Omental fat pad (tissue), 4 donors: ENCODE measurements around the gene APOO. TPM values are rescaled to one million over a fixed set of nuclear protein-coding genes. Genes with fewer than 3 reads are reported as not detected.

ENCODE experiments used
- ATAC-seq: fragments of 150-250 bp; one replicate; pipeline ENCODE4 v1.9.1; 2016; ENCODE audit warnings: mild to moderate bottlenecking, moderate library complexity; ENCODE audit not compliant: low FRiP score
- DNase-seq: peaks from one replicate; pipeline ENCODE4 v3.0.0-alpha.2; 2019; ENCODE audit warnings: low spot score
- total RNA-seq, 4 donors: library from RNA; depleted of rRNA; stranded (reverse); fragments of >200 nt; gene quantifications; one replicate each; pipeline ENCODE4 v1.1.0, GENCODE V29; 2016
- TF ChIP-seq, protein P1 (sequence below), 3 donors: fragments of 450-650 bp; IDR thresholded peaks; one replicate each; pipeline ENCODE4 v1.5.1; 2016 to 2017; ENCODE audit warnings: antibody characterized with exemption in 3 of 3, mild to moderate bottlenecking in 3 of 3, moderate library complexity in 2 of 3

Gene APOO
- total RNA-seq, 4 donors from 2014 or later = 4.4 to 10.0 (median 4.9) TPM

DNA sequence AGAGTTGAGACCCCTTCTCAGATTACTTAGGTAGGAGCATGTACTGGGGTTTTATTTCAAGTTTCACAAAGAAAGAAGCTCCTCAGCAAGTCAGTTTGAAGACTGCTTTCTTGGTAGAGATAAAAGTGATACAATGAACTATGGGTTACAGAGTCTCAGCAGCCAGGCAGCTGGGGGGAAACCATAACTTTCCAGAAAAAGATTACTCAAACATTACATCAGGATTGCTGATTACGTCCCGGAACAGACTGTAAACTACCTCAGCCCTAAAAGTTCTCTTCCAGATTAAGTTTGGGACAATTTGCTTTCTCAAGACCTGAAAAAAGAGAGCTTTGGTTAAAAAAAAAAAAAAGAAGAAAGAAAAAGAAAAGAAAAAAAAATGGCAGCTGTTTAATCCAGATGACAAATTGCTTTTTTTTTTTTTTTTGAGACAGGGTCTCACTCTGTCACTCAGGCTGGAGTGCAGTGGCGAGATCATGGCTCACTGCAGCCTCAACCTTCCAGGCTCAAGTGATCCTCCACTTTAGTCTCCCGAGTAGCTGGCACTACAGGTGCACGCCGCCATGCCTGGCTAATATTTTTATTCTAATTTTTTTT lies 108.2 kb downstream of the APOO start:
- ATAC-seq (no peak), DNase-seq (no peak)
- TF ChIP-seq, protein P1, sequence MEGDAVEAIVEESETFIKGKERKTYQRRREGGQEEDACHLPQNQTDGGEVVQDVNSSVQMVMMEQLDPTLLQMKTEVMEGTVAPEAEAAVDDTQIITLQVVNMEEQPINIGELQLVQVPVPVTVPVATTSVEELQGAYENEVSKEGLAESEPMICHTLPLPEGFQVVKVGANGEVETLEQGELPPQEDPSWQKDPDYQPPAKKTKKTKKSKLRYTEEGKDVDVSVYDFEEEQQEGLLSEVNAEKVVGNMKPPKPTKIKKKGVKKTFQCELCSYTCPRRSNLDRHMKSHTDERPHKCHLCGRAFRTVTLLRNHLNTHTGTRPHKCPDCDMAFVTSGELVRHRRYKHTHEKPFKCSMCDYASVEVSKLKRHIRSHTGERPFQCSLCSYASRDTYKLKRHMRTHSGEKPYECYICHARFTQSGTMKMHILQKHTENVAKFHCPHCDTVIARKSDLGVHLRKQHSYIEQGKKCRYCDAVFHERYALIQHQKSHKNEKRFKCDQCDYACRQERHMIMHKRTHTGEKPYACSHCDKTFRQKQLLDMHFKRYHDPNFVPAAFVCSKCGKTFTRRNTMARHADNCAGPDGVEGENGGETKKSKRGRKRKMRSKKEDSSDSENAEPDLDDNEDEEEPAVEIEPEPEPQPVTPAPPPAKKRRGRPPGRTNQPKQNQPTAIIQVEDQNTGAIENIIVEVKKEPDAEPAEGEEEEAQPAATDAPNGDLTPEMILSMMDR (IDR thresholded peaks at IDR 0.05) = no peak

DNA sequence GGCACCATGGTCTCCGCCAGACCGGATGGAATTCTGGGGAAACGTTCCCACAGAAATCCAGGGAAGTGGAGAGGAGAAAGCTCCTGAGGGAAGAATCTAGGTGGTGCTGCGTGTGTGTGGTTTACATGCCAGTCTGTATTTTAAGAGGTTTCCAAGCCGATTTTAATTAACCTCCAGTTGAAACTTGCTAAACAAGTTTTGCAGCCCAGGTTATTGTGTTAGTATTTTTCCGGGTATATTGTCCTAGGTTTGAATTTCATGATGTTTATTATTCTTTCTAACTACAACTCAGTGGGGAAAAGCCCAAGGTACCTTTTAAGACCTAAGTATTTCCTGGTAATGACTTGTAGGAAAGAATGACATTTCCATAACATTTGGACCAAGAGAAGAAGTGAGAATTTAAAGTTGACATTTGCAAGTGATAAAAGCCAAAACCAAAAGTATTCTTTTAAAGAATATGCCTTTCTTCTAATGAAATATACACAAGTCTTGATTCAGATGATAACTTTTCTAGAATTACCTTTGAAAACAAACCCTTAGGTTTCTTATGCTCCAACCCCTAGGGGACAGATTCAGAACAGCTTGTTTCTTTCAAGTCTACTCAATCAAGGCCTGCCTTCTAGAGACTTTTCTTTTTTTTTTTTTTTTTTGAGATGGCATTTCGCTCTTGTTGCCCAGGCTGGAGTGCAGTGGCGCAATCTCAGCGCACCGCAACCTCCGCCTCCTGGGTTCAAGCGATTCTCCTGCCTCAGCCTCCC lies 110.2 kb downstream of the APOO start:
- ATAC-seq (no peak), DNase-seq (no peak)
- TF ChIP-seq, protein P1 (IDR thresholded peaks at IDR 0.05) = no peak

DNA sequence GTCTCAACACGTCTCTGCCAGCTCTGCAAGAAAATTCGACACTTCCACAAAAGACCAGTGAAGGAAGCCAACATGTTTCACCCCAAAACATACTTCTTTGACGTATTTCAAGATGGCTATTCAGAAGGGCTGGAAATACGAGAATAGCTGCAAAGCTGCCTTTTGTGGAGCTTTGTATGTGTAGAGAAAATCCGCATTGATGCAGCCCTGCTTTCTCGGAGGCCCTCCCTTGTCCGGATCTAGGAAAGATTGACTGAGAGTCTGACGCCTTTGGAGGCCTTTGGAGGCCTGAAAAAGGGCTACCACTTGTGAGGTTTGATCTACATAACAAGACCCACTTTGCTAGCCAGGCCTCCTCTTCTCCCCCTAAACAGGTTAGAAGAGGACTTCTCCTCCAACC lies 112.5 kb downstream of the APOO start:
- TF ChIP-seq, protein P1 (IDR thresholded peaks at IDR 0.05) = no peak
- DNase-seq (no peak), ATAC-seq (no peak)

DNA sequence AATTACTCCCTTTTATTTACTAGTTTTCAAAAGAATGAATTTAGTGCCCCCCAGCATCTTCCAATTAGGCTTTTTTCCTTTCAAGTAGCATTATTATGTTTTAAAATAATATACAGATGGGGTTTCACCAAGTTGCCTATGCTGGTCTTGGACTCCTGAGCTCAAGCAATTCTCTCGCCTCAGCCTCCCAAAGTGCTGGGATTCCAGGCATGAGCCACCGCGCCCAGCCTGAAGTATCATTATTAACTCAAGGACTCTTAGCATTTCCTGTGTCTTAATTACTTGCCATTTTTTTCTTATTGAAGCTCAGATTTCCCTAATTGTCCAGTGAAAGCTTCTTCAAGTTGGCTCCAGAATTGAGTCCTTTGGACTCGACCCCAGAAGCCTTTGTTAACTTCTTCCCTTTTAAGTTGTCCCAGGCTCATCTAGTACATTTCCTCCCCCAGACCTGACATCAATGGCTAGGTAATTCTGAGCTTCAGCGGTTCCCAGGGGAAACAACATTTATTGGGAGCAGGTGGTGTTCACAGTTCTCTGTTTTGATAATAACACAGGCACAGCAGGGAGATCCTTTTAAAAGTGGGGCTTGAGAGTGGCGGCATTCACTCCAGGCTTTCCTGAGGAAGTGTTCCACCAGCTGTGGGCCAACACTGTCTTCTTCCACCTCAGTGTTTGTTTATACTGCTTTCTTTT lies 114.7 kb downstream of the APOO start:
- ATAC-seq = no peak
- TF ChIP-seq, protein P1 (IDR thresholded peaks at IDR 0.05) = no peak
- no peak for DNase-seq

DNA sequence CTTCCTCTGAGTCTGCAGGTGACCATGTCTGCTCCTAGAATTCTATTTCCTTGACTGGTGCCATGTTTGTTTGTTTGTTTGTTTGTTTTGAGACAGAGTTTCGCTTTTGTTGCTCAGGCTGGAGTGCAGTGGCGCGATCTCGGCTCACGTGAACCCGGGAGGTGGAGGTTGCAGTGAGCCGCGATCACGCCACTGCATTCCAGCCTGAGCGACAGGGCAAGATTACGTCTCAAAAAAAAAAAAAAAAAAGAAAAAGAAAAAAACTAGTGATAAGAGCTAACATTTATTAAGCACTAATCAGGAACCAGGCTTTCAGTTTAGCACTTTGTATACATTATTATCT lies 117.6 kb downstream of the APOO start:
- DNase-seq (no peak), ATAC-seq (no peak)
- TF ChIP-seq, protein P1 (IDR thresholded peaks at IDR 0.05) = no peak

DNA sequence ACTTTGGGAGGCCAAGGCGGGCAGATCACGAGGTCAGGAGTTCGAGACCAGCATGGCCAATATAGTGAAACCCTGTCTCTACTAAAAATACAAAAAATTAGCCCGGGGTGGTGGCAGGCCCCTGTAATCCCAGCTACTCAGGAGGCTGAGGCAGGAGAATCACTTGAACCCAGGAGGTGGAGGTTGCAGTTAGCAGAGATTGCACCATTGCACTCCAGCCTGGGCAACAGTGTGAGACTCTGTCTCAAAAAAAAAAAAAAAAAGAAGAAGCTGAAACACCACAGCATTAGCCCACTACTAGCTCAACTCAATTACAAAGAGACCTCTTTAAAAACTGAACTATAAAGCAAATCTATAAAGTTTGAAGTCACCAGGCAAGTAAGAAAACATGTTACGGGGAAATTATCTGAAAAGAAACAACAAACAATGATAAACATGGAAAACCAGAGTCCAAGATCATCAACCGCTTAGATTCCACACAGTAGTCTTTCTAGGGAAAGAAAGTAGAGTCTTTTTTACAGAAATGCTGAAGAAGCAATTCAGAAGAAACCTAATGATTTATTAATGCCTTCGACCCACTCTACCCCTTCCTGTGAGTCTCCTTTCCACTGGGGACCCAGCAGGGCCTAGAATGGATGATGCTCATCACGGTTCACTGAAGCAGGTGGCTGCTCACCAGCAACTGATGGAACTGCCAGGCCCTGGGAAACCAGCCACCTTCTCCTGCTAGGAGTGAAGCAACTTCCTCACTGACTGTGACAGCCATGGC lies 118.2 kb downstream of the APOO start:
- ATAC-seq (no peak), DNase-seq (no peak)
- TF ChIP-seq, protein P1 (IDR thresholded peaks at IDR 0.05) = no peak
